Breast epithelium (tissue), 4 donors: ENCODE results near the gene GIGYF2. TPM values are rescaled to one million over a fixed set of nuclear protein-coding genes. Genes with fewer than 3 reads are reported as not detected.
"Not testable (repeated sequence)": the region's sequence is repeated elsewhere in the genome, so short reads cannot be mapped to it uniquely, and the experiment has no call there.

ENCODE experiments used
- DNase-seq, 2 donors: peaks; one replicate each; pipeline ENCODE4 v3.0.0-alpha.2; 2019; ENCODE audit warnings: low spot score in 2 of 2
- H3K27ac ChIP-seq, 2 donors: fragments of 200-600 bp; sonication (generic) in 1 of 2; one replicate each; pipeline ENCODE4 v1.5.1; 2016 to 2019; ENCODE audit warnings: mild to moderate bottlenecking in 1 of 2
- H3K27me3 ChIP-seq, 2 donors: fragments of 200-600 bp; sonication (generic) in 1 of 2; one replicate each; pipeline versions ENCODE4 v1.5.1 to v1.6.0; 2017 to 2019; ENCODE audit warnings: control low read depth in 1 of 2, mild to moderate bottlenecking in 1 of 2
- H3K36me3 ChIP-seq: fragments of 200-600 bp; one replicate; pipeline ENCODE4 v1.5.1; 2019
- H3K4me1 ChIP-seq, 2 donors: fragments of 200-600 bp; sonication (generic); one replicate each; pipeline ENCODE4 v1.5.1; 2016 to 2019; ENCODE audit warnings: control low read depth in 1 of 2
- H3K4me3 ChIP-seq, 3 donors: fragments of 200-600 bp; sonication (generic); 1 replicate in 2 of 3; 2 replicates in 1 of 3; pipeline ENCODE4 v1.5.1; 2016 to 2019; ENCODE audit warnings: mild to moderate bottlenecking in 3 of 3, moderate library complexity in 2 of 3
- H3K9me3 ChIP-seq, 2 donors: fragments of 200-600 bp; sonication (generic) in 1 of 2; one replicate each; pipeline ENCODE4 v1.5.1; 2016 to 2019; ENCODE audit warnings: control low read depth in 1 of 2
- CTCF ChIP-seq, 3 donors: fragments of 450-650 bp; IDR thresholded peaks; one replicate each; pipeline ENCODE4 v1.5.1; 2016 to 2017; ENCODE audit warnings: antibody characterized with exemption in 3 of 3, mild to moderate bottlenecking in 3 of 3, moderate library complexity in 3 of 3
- POLR2A ChIP-seq: fragments of 450-650 bp; IDR thresholded peaks from one replicate; pipeline ENCODE4 v1.6.1; 2016; ENCODE audit warnings: antibody characterized with exemption, mild to moderate bottlenecking, moderate library complexity
- POLR2AphosphoS5 ChIP-seq, 3 donors: sonication (generic); formaldehyde crosslinking; IDR thresholded peaks; one replicate each; pipeline ENCODE4 v1.6.1; 2017; ENCODE audit warnings: antibody characterized with exemption in 3 of 3
- intact Hi-C: fragments of 100-400 bp; cut with DNase I; formaldehyde crosslinking; loops from one replicate; pipeline ENCODE4 v1.15.1; 2023; ENCODE audit warnings: low total_unique reads
- total RNA-seq, 3 donors: library from RNA; depleted of rRNA; stranded (reverse); fragments of >200 nt; gene quantifications; one replicate each; pipeline ENCODE4 v1.1.0, GENCODE V29; 2016

The GIGYF2 gene
- total RNA-seq, 3 donors from 2014 or later: 79.8 to 156 (median 103) TPM

DNA sequence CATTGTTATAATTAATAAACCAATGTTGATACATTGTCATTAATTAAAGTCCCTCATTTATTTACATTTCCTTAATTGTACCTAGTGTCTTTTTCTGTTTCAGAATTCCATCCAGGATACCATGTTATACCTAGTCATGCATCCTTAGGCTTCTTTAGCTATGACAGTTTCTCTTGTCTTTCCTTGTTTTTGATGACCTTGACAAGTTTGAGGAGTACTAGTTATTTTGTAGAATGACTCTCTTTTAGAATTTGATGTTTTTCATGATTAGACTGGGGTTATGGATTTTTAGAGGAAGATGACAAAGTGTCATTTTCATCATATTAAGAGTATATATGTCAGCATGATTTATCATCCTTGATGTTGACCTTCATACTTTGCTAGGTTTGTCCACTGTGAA lies 16.4 kb downstream of the GIGYF2 start:
- Histone ChIP-seq H3K27me3 (no peaks in the 10 kb centered on the region), H3K4me3 (no peak overlapping the region), H3K9me3 (no peaks in the 10 kb centered on the region), H3K36me3 (no peaks in the 10 kb centered on the region), H3K4me1 (no peaks in the 10 kb centered on the region), H3K27ac (no peak overlapping the region)
- intact Hi-C loops: no loop called here
- no peak for DNase-seq
- no peak for TF ChIP-seq POLR2A
- no peak for TF ChIP-seq CTCF (IDR thresholded peaks at IDR 0.05)
- no peak for TF ChIP-seq POLR2AphosphoS5 (IDR thresholded peaks at IDR 0.05)

DNA sequence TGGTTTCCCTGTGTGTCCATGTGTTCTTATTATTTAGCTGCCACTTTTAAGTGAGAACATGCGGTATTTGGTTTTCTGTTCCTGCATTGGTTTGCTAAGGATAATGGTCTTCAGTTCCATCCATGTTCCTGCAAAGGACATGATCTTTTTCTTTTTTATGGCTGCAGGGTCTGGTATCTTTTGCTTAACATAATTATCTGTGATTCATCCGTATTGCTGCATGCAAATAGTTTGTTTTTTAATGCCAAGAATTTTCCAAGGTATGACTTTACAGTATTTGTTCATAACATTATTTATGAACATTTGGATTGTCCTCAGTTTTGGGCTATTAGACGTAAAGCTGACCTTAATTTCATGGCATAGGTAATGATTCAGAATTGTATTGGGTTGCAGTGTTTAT lies 17.8 kb downstream of the GIGYF2 start:
- no peaks in the 10 kb centered on the region for H3K36me3 ChIP-seq
- H3K4me1 ChIP-seq: no peaks in the 10 kb centered on the region
- TF ChIP-seq CTCF (IDR thresholded peaks at IDR 0.05): no peak
- TF ChIP-seq POLR2AphosphoS5 (IDR thresholded peaks at IDR 0.05): no peak
- TF ChIP-seq POLR2A: no peak

GRCh38 chr2:232720056-232720455 lies 22.9 kb downstream of the GIGYF2 start:
- H3K36me3 ChIP-seq, H3K4me3 ChIP-seq, H3K9me3 ChIP-seq, intact Hi-C loops, DNase-seq, H3K27ac ChIP-seq, H3K27me3 ChIP-seq, H3K4me1 ChIP-seq: not testable (repeated sequence)

More for the DNA sequence above, 17.8 kb downstream of the GIGYF2 start:
- intact Hi-C loops: no loop called here
- H3K9me3 ChIP-seq: no peaks in the 10 kb centered on the region
- no peak for DNase-seq
- no peak overlapping the region for H3K4me3 ChIP-seq
- H3K27me3 ChIP-seq: no peaks in the 10 kb centered on the region
- no peak overlapping the region for H3K27ac ChIP-seq

- Histone ChIP-seq H3K4me1 (no peaks in the 10 kb centered on the region), H3K27ac (no peak overlapping the region), H3K36me3 (no peaks in the 10 kb centered on the region), H3K27me3 (no peaks in the 10 kb centered on the region), H3K9me3 (no peaks in the 10 kb centered on the region), H3K4me3 (no peak overlapping the region)
- TF ChIP-seq POLR2A: no peak
- intact Hi-C loops: no loop called here
- DNase-seq: no peak
Observed at GRCh38 chr2:232721261-232721660, 24.1 kb downstream of the GIGYF2 start.

DNA sequence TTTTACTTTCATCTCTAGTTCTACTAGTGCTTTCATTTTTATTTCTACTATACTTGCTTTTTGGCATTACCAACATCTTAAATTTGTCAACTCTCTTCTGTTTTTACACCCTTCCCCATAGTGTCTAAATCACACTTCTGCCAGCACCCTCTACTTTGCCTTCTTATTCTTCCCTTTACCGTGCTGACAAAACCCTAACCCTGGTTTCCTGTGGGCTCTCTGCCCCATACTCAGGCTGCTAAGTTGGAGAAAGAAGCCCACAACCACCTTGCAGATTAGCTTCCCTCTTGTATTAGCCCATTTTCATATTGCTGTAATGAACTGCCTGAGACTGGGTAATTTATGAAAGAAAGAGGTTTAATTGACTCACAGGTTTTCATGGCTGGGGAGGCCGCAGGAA lies 24.8 kb downstream of the GIGYF2 start:
- intact Hi-C loops: no loop called here
- Histone ChIP-seq H3K27ac (no peak overlapping the region), H3K27me3 (no peaks in the 10 kb centered on the region), H3K4me3 (no peak overlapping the region), H3K4me1 (no peaks in the 10 kb centered on the region), H3K9me3 (no peaks in the 10 kb centered on the region), H3K36me3 (no peaks in the 10 kb centered on the region)
- DNase-seq: no peak
- no peak for TF ChIP-seq CTCF (IDR thresholded peaks at IDR 0.05)
- no peak for TF ChIP-seq POLR2AphosphoS5 (IDR thresholded peaks at IDR 0.05)
- TF ChIP-seq POLR2A: no peak

DNA sequence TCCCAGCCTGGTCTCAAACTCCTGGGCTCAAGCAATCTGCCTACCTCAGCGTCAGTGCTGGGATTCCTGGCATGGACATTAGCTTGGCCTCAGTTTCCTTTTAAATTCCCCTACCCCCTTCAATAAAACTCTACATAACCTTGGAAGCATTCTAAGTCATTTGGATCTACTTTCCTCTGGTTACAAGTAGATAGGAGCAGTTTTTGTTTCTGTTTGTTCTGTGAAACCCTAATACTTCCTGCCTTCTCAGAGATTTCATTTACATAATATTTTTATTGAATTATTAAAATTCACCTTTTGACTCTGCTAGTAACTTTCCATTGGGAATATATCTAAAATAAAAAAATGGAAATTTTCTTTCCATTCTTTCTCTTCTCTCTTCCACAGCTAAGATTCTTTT lies 25.9 kb downstream of the GIGYF2 start:
- no peak for DNase-seq
- H3K4me1 ChIP-seq: no peaks in the 10 kb centered on the region
- H3K27ac ChIP-seq: no peak overlapping the region
- intact Hi-C loops: no loop called here
- no peaks in the 10 kb centered on the region for H3K27me3 ChIP-seq
- H3K9me3 ChIP-seq: no peaks in the 10 kb centered on the region
- no peak overlapping the region for H3K4me3 ChIP-seq
- no peak for TF ChIP-seq POLR2AphosphoS5 (IDR thresholded peaks at IDR 0.05)
- TF ChIP-seq POLR2A: no peak
- no peak for TF ChIP-seq CTCF (IDR thresholded peaks at IDR 0.05)
- no peaks in the 10 kb centered on the region for H3K36me3 ChIP-seq
